ENCODE results near the gene NSDHL. TPM values are rescaled to one million over a fixed set of nuclear protein-coding genes. Genes with fewer than 3 reads are reported as not detected.
A peak's percentile ranks its signal among the peaks of the same experiment; 100 is the strongest.
"Not testable (repeated sequence)": the region's sequence is repeated elsewhere in the genome, so short reads cannot be mapped to it uniquely, and the experiment has no call there.

NSDHL gene
- total RNA-seq, 1 donor from 2014 or later = 29.0 TPM

GRCh38 chrX:152831391-152831790, 528 bp downstream of the NSDHL start:
- no peak for TF ChIP-seq CTCF (IDR thresholded peaks at IDR 0.05; ENCODE audit: unreplicated experiment)
- peak overlapping the region; percentile 95 for H3K27ac Mint-ChIP-seq
- H3K4me1 Mint-ChIP-seq (ENCODE audit: low read depth) = peaks cover 16% of the 10 kb centered on the region
- no peak for DNase-seq (ENCODE audit: low spot score, unreplicated experiment)
- H3K4me3 Mint-ChIP-seq (ENCODE audit: low read depth) = peak overlapping the region; percentile 95
- no peaks in the 10 kb centered on the region for H3K27me3 Mint-ChIP-seq
- peaks cover 29% of the 10 kb centered on the region for H3K9me3 Mint-ChIP-seq (ENCODE audit: low read depth)
- H3K36me3 Mint-ChIP-seq (ENCODE audit: insufficient read depth) = peaks cover 15% of the 10 kb centered on the region

DNA sequence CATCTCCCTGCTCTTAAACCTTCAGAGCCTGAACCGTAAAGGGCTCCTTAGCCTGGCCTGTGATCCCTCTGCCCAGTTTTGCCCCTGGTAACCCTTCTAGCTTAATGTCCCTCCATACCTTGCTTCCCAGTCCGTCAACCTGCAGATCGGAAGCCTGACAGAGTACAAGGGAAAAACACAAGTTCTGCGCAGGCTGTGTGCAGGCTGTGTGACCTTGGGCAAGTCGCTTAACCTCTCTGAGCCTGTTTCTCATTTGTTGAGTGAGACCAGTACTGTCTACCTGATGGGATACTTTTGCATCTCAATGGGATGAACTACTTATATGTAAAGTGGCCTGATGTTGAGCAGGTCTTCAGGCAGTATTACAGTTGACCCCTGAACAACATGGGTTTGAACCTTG, 1.7 kb downstream of the NSDHL start:
- Mint-ChIP-seq H3K4me3 (ENCODE audit: low read depth) (peak overlapping the region; percentile 95), H3K9me3 (ENCODE audit: low read depth) (peaks cover 35% of the 10 kb centered on the region), H3K36me3 (ENCODE audit: insufficient read depth) (peaks cover 21% of the 10 kb centered on the region), H3K27ac (no peak overlapping the region), H3K27me3 (no peaks in the 10 kb centered on the region), H3K4me1 (ENCODE audit: low read depth) (peaks cover 16% of the 10 kb centered on the region)
- DNase-seq (ENCODE audit: low spot score, unreplicated experiment) = no peak
- TF ChIP-seq CTCF (IDR thresholded peaks at IDR 0.05; ENCODE audit: unreplicated experiment) = no peak

DNA sequence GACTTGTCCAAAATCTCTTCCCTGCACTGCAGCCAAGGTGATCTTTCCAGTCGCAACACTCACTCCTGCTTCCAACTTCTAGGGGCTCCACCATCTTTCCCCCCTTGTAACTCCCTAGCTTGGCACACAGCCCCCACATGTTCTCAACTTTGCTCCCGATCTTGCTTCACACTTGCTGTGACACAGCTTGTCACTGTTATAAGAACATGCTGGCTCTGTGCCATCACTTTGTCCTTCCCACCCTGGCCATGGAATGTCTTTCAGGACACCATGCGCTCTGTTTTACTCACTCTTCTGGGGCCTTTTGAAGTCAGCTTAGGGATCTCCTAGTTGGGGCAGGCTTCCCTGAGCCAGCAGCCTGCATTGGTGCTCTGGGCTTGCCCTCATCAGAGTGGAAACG, 2.5 kb downstream of the NSDHL start:
- Mint-ChIP-seq H3K4me1 (ENCODE audit: low read depth) (peaks cover 16% of the 10 kb centered on the region), H3K27ac (no peak overlapping the region), H3K36me3 (ENCODE audit: insufficient read depth) (peaks cover 22% of the 10 kb centered on the region), H3K9me3 (ENCODE audit: low read depth) (peaks cover 40% of the 10 kb centered on the region), H3K27me3 (no peaks in the 10 kb centered on the region), H3K4me3 (ENCODE audit: low read depth) (peak overlapping the region; percentile 1)
- no peak for DNase-seq (ENCODE audit: low spot score, unreplicated experiment)
- no peak for TF ChIP-seq CTCF (IDR thresholded peaks at IDR 0.05; ENCODE audit: unreplicated experiment)

DNA sequence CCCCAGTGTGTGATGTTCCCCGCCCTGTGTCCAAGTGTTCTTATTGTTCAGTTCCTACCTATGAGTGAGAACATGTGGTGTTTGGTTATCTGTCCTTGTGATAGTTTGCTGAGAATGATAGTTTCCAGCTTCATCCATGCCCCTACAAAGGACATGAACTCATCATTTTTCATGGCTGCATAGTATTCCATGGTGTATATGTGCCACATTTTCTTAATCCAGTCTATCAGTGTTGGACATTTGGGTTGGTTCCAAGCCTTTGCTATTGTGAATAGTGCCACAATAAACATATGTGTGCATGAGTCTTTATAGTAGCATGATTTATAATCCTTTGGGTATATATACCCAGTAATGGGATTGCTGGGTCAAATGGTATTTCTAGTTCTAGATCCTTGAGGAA, 4.6 kb downstream of the NSDHL start:
- H3K4me1 Mint-ChIP-seq (ENCODE audit: low read depth) = peaks cover 14% of the 10 kb centered on the region
- not testable (repeated sequence) for H3K27me3 Mint-ChIP-seq; H3K4me3 Mint-ChIP-seq (ENCODE audit: low read depth); DNase-seq (ENCODE audit: low spot score, unreplicated experiment); H3K27ac Mint-ChIP-seq
- peaks cover 38% of the 10 kb centered on the region for H3K9me3 Mint-ChIP-seq (ENCODE audit: low read depth)
- H3K36me3 Mint-ChIP-seq (ENCODE audit: insufficient read depth) = peaks cover 28% of the 10 kb centered on the region

GRCh38 chrX:152842772-152843338, 12.0 kb downstream of the NSDHL start:
- H3K9me3 Mint-ChIP-seq (ENCODE audit: low read depth) = peaks cover 18% of the 10 kb centered on the region
- peaks cover 4% of the 10 kb centered on the region for H3K4me1 Mint-ChIP-seq (ENCODE audit: low read depth)

More at GRCh38 chrX:152842772-152843338, 12.0 kb downstream of the NSDHL start:
- no peak overlapping the region for H3K4me3 Mint-ChIP-seq (ENCODE audit: low read depth)
- DNase-seq (ENCODE audit: low spot score, unreplicated experiment) = no peak
- TF ChIP-seq CTCF (IDR thresholded peaks at IDR 0.05; ENCODE audit: unreplicated experiment) = no peak
- H3K36me3 Mint-ChIP-seq (ENCODE audit: insufficient read depth) = peaks cover 15% of the 10 kb centered on the region
- no peak overlapping the region for H3K27ac Mint-ChIP-seq
- H3K27me3 Mint-ChIP-seq = no peaks in the 10 kb centered on the region

Measured in progenitor cell of endocrine pancreas (in vitro differentiated cells).